Measurements from ENCODE around the gene TSPAN31. TPM values are rescaled to one million over a fixed set of nuclear protein-coding genes. Genes with fewer than 3 reads are reported as not detected.
A peak's percentile ranks its signal among the peaks of the same experiment; 100 is the strongest.

The TSPAN31 gene
- total and polyA plus RNA-seq, 7 donors, result 12.0 to 85.8 (median 43.2) TPM

DNA sequence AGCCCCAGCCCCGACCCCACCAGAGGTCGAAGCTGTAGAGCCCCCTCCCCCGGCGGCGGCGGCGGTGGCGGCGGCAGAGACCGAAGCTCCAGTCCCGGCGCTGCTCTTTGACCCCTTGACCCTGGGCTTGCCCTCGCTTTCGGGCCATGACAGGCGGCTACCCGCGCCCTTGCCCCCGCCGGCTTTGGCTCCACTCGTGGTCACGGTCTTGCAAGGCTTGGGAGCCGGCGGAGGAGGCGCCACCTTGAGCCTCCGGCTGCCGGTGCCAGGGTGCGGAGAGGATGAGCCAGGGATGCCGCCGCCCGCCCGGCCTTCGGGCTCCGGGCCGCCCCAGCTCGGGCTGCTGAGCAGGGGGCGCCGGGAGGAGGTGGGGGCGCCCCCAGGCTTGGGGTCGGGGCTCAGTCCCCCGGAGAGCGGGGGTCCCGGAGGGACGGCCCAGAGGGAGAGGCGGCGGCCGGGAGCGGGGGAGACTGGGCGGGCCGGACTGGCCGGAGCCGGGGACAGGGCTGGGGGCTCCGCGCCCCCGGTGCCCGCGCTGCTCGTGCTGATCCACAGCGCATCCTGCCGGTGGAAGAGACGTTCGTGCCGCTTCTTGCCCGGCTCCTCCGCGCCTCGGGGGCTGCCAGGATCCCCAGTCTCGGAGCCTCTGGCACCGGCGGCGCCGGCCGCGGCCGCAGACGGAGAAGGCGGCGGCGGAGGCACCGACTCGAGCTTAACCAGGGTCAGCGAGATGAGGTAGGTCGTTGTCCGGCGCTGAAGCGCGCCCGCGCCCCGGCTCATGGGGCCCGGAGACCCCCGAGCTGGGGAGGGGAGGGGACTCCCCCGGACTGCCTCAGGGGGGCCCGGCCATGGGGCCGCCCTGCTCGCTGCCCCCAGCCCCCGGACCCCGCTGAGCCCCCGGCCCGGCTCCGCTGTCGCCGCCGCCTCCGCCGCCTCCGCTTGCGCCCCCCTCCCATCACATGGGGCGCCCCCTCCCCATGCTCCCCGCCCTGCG is 7.1 kb upstream of the TSPAN31 start:
- TF ChIP-seq EP300 (IDR thresholded peaks at IDR 0.05) (no peak), POLR2AphosphoS5 (IDR thresholded peaks at IDR 0.05) (no peak), CTCF (IDR thresholded peaks at IDR 0.05) (no peak), POLR2A (IDR thresholded peaks at IDR 0.05) (no peak)
- Histone ChIP-seq H3K9me3 (no peaks in the 10 kb centered on the region), H3K27ac (peak overlapping the region in 1 of 4 donors; percentile 38), H3K27me3 (peaks cover 52 to 85% (median 58%) of the 10 kb centered on the region in 3 donors), H3K4me3 (peak overlapping the region in 3 of 4 donors; percentile 20 to 43 (median 41)), H3K36me3 (no peaks in the 10 kb centered on the region), H3K4me1 (peaks cover 0 to 39% (median 38%) of the 10 kb centered on the region in 4 donors)
- 18 to 52% methylated on average over 110 of the region's 110 CpGs for WGBS, 2 donors
- no peak for DNase-seq
- intact Hi-C loops (cut with DNase I), result no loop called here

- intact Hi-C loops (cut with DNase I), result no loop called here
- Histone ChIP-seq H3K4me3 (peak within 1 kb of the TSS in 3 of 4 donors; percentile 20 to 43 (median 41)), H3K27ac (peak within 1 kb of the TSS in 1 of 4 donors; percentile 38)
Observed at GRCh38 chr12:57738661-57739237, 6.1 kb upstream of the TSPAN31 start, which contains the start of gene AGAP2. TSS of gene AGAP2 (minus strand) at chr12:57738742. CDS start at chr12:57738246, 496 bp downstream.

DNA sequence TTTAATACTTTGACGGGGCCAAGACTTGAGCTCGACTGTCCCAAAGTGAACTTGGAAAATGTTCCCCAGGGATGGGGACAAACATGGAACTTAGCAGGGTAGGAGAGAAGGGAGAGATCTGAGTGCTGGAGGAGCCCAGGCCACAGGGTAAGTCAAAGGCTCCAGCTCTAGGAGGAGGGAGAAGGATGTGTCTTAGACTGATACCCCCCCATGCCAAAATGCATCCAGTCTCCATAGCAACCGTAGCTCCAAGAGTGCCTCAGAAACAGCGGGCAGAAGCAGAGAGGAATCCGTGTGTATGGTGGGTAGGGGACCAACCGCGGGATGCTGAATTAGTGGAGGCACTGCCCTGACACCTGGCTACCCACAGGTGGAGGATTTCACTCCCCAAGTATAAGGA is 5.5 kb upstream of the TSPAN31 start:
- peaks cover 42 to 69% (median 44%) of the 10 kb centered on the region in 3 donors for H3K27me3 ChIP-seq
- H3K9me3 ChIP-seq, result no peaks in the 10 kb centered on the region
- H3K4me3 ChIP-seq, result no peak overlapping the region
- intact Hi-C loops (cut with DNase I), result no loop called here
- H3K4me1 ChIP-seq, result peaks cover 0 to 44% (median 42%) of the 10 kb centered on the region in 4 donors
- H3K27ac ChIP-seq, result no peak overlapping the region
- DNase-seq, result no peak
- WGBS, 2 donors, result 21 to 59% methylated on average over 7 of the region's 7 CpGs
- no peaks in the 10 kb centered on the region for H3K36me3 ChIP-seq
- TF ChIP-seq POLR2AphosphoS5 (IDR thresholded peaks at IDR 0.05) (no peak), CTCF (IDR thresholded peaks at IDR 0.05) (no peak), EP300 (IDR thresholded peaks at IDR 0.05) (no peak)

More at GRCh38 chr12:57738661-57739237, 6.1 kb upstream of the TSPAN31 start, which contains the start of gene AGAP2:
- no peak for DNase-seq
- TF ChIP-seq POLR2AphosphoS5 (IDR thresholded peaks at IDR 0.05) (no peak), POLR2A (IDR thresholded peaks at IDR 0.05) (no peak), CTCF (IDR thresholded peaks at IDR 0.05) (no peak), EP300 (IDR thresholded peaks at IDR 0.05) (no peak)
- H3K36me3 ChIP-seq, result no peaks in the 10 kb centered on the region
- no peaks in the 10 kb centered on the region for H3K9me3 ChIP-seq
- H3K4me1 ChIP-seq, result peaks cover 0 to 39% (median 38%) of the 10 kb centered on the region in 4 donors
- peaks cover 47 to 75% (median 51%) of the 10 kb centered on the region in 3 donors for H3K27me3 ChIP-seq
- 24 to 43% methylated on average over 36 of the region's 36 CpGs for WGBS, 2 donors

DNA sequence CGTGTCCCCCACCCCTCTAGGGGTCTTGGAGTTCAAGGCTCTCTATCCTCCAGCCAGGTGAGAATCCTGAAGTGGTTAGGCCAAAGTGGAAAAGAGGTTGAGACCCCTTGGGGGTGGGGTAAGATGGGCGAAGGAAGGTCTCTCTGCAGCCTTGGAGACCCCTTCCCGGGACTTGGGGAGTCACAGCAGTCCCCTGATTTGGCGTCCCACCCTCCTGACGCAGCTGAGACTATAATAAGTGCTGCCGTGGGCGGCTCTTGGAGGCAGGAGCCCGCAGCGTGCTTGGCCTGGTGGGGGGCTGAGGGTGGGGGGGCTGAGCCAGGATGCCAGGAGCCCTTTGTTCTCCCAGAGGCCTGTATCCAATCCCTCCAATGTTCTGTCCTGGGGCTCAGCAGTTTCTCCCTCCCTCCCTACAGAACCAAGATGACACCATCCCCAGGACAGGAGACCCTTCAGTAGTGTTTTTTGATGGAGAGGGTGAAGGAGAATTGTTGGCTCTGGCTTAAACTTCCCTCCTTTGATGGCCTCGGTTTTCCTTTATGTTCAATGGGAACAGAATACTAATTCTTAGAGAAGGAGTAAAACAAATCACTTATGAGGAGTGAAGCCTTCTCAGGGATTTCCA is 4.8 kb upstream of the TSPAN31 start:
- Histone ChIP-seq H3K27me3 (peaks cover 38 to 62% (median 43%) of the 10 kb centered on the region in 3 donors), H3K4me1 (peaks cover 0 to 45% (median 42%) of the 10 kb centered on the region in 4 donors), H3K9me3 (no peaks in the 10 kb centered on the region), H3K4me3 (no peak overlapping the region), H3K36me3 (no peaks in the 10 kb centered on the region), H3K27ac (no peak overlapping the region)
- DNase-seq, result no peak
- intact Hi-C loops (cut with DNase I), result no loop called here
- 33 to 53% methylated on average over 10 of the region's 10 CpGs for WGBS, 2 donors
- no peak for TF ChIP-seq POLR2A (IDR thresholded peaks at IDR 0.05)
- TF ChIP-seq EP300 (IDR thresholded peaks at IDR 0.05), result no peak
- TF ChIP-seq CTCF (IDR thresholded peaks at IDR 0.05), result no peak
- TF ChIP-seq POLR2AphosphoS5 (IDR thresholded peaks at IDR 0.05), result no peak

Data from sigmoid colon (tissue), 7 donors.